NB4 (cell line): ENCODE results near the gene SPATA46.

Source experiments
- DNase-seq: peaks from one replicate; pipeline ENCODE4 v3.0.0; 2010; ENCODE audit warnings: low read depth
- H3K4me3 ChIP-seq: one replicate; pipeline ENCODE4 v1.5.1; 2011; ENCODE audit warnings: mild to moderate bottlenecking, low read depth, low read length, moderate library complexity
- MYC ChIP-seq: IDR thresholded peaks from 2 replicates; pipeline ENCODE4 v1.6.1; 2011; ENCODE audit warnings: low read depth, low read length
- POLR2A ChIP-seq: IDR thresholded peaks from 2 replicates; pipeline ENCODE4 v1.6.1; 2011; ENCODE audit warnings: mild to moderate bottlenecking; ENCODE audit not compliant: insufficient read length; ENCODE audit errors: extremely low read depth
- TF ChIP-seq, protein P1 (sequence below): IDR thresholded peaks from 2 replicates; pipeline ENCODE4 v1.6.1; 2011; ENCODE audit warnings: low read depth, low read length
- TF ChIP-seq, protein P2 (sequence below): IDR thresholded peaks from one replicate; pipeline ENCODE4 v1.5.1; 2012; ENCODE audit warnings: low read depth, low read length

Gene SPATA46

DNA sequence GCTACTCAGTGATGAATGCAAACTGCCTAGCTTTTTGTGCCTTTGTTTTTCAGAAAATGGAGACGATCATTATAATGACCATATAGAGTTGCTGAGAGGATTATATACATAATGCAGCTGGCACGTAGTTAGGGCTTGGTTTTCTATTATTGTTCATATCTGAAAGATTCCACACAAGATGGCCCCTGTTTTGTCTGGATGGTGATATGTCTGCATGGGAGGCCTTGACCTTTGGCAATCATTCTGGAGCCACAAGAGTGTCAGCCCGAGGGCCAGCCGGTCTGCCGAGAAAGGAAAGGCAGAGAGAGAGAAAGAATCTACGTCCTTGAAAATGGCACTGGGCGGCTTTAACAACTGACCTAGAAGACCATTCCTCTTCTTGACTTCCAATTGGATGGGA, 41.0 kb upstream of the SPATA46 start:
- TF ChIP-seq, protein P1, sequence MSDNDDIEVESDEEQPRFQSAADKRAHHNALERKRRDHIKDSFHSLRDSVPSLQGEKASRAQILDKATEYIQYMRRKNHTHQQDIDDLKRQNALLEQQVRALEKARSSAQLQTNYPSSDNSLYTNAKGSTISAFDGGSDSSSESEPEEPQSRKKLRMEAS: no peak
- TF ChIP-seq, protein P2, sequence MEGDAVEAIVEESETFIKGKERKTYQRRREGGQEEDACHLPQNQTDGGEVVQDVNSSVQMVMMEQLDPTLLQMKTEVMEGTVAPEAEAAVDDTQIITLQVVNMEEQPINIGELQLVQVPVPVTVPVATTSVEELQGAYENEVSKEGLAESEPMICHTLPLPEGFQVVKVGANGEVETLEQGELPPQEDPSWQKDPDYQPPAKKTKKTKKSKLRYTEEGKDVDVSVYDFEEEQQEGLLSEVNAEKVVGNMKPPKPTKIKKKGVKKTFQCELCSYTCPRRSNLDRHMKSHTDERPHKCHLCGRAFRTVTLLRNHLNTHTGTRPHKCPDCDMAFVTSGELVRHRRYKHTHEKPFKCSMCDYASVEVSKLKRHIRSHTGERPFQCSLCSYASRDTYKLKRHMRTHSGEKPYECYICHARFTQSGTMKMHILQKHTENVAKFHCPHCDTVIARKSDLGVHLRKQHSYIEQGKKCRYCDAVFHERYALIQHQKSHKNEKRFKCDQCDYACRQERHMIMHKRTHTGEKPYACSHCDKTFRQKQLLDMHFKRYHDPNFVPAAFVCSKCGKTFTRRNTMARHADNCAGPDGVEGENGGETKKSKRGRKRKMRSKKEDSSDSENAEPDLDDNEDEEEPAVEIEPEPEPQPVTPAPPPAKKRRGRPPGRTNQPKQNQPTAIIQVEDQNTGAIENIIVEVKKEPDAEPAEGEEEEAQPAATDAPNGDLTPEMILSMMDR: no peak
- no peak for TF ChIP-seq MYC
- TF ChIP-seq POLR2A: no peak
- DNase-seq: no peak
- H3K4me3 ChIP-seq: no peak overlapping the region

DNA sequence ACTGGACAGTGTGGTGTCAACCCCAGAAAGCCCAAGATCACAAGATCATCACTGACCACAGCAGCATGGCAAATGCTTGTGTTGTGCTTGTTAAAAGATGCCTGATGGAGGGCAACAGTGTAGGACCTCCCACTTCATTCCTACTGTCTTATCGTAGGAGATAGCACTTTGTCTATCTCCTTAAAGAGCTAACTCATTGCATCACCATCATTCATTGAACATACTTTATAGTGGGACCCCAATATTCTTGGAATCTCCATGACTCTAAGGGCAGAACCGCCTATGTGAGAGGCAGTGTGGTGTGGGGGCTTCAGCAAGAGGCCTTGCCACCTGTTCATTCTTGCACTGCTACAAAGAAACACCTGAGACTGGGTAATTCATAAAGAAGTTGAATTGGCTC, 40.3 kb upstream of the SPATA46 start:
- no peak for DNase-seq
- H3K4me3 ChIP-seq: no peak overlapping the region
- TF ChIP-seq, protein P2: no peak
- TF ChIP-seq, protein P1: no peak
- TF ChIP-seq MYC (no peak), POLR2A (no peak)

DNA sequence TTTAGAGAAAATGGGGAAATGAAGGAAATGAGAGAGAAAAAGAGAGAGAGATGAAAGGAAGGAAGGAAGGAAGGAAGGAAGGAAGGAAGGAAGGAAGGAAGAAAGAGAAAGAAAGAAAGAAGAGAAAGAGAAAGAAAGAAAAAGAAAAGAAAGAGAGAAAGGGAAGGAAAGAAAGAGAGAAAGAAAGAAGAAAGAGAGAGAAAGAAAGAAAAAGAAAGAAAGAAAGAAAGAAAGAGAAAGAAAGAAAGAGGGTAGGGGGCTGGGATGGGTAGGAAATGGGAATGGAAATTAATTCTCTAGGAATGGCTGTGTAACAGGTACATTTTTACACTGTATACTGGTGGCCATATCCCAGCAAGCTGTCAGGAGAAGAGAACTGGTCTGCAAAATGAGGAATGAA, 39.6 kb upstream of the SPATA46 start:
- TF ChIP-seq, protein P2: no peak
- TF ChIP-seq MYC (no peak), POLR2A (no peak)
- TF ChIP-seq, protein P1: no peak
- no peak overlapping the region for H3K4me3 ChIP-seq
- DNase-seq: no peak

DNA sequence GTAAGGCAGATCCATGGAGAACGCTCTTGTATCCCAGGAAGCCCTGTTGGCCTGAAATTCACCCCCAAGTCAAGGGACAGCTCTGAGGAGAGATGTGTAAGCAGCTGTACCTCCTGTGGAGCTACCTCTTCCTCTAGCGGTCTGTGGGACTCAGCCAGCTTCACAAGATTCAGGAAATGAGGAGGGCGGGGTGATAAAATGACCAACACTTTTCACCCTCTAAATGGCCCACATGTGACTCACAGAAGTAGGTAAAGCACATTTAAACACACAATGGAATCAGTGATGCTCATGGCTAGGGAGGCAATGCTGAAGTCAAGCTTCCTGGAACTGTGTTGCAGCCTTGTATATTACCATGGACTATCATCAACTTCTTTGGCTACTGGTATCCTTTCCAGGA, 35.3 kb upstream of the SPATA46 start, which contains the start of gene SH2D1B:
Gene SH2D1B, minus strand, starts transcription at position 135 of the 400 bp plus-strand sequence. Its CDS starts 120 bp downstream, at position 15.
- no peak within 1 kb of the TSS for H3K4me3 ChIP-seq
- no peak for DNase-seq
- TF ChIP-seq, protein P2: no peak
- TF ChIP-seq, protein P1: no peak

DNA sequence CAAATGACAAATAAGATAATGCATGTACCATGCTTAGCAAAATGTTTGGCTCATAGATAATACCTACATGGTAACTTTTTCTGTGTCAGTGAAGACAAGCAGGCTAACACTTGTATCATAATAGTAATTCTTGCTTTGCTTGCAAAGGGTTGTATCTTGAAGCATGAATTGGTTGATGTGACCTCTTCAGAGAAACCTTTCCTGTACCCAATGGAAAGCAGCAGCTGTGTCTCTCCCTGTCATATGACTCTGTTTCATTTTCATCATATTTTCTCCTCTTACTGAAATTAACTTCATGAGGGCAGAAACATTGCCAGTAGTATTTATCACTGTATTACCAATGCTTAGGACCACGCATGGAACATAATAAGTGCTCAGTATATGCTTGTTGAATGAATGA, 30.9 kb upstream of the SPATA46 start:
- TF ChIP-seq POLR2A: no peak
- no peak for TF ChIP-seq MYC
- TF ChIP-seq, protein P1: no peak
- TF ChIP-seq, protein P2: no peak
- H3K4me3 ChIP-seq: no peak overlapping the region
- no peak for DNase-seq

DNA sequence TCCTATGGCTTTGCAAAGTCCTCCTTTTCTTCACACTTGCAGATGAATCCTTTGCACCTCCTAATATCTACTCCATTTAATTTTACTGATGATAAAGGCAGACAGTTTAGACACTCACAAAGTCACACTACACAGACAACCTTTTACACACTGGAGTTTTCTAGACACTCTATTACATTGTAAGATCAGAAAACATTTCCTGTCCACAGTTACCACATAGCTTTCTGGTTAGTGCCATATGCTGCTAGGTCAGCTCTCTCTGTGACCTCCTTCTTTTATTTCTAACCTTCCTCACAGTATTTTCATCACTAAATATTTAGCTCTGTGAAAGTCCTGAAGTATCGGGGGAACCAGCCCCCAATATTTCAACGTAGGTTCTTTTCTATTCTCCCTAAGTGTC, 30.2 kb upstream of the SPATA46 start:
- TF ChIP-seq, protein P2: no peak
- no peak for TF ChIP-seq POLR2A
- TF ChIP-seq, protein P1: no peak
- no peak for TF ChIP-seq MYC

More for the DNA sequence above, 30.2 kb upstream of the SPATA46 start:
- H3K4me3 ChIP-seq: no peak overlapping the region
- no peak for DNase-seq
